Activated T-cell treated with anti-CD3 and anti-CD28 coated beads for 48 hours (primary cell): ENCODE data around the gene VAV1.
"Not testable (repeated sequence)": the region's sequence is repeated elsewhere in the genome, so short reads cannot be mapped to it uniquely, and the experiment has no call there.

Experiments
- DNase-seq: peaks from one replicate; pipeline ENCODE4 v3.0.0-alpha.2; 2020; ENCODE audit warnings: low read depth

Gene VAV1

DNA sequence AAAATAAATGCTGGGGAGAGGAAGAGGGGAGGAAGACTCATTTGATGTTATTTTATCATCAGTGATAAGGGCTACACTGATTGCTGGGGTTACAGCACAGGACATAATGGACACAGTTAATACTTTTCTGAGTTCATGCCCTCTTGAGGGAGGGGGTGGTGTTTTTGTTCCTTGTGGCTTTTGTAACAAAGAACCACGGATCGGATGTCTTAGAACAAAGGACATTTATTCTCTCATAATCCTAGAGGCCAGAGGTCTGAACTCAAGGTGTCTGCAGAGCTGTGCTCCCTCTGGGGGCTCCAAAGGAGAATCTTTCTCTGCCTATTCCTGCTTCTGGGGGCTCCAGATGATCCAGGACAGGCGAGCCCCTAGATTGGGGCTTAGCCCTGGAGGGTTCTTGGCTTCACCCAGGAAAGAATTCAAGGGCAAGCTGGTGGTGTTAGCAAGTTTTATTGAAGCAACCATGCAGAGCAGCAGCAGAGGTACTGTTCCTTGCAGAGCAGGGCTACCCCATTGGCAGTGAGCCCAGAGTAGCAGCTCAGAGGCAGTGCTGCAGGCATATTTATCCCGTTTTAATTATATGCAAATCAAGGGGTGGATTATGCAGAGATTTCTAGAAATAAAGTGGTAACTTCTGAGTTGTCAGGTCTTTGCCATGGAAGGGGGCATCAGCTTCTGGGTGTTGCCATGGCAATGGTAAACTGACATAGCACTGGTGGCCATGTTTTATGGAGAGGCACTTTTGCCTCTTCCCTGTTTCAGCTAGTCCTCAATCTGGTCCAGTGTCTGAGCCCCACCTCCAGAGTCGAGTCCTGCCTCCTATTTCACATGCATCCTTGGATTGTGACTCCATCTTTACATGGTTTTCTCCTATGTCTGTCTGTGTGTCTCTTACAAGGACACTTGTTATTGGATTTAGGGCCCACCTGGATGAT, 18.0 kb downstream of the VAV1 start:
- no peak for DNase-seq

- no peak for DNase-seq
Measured at GRCh38 chr19:6791237-6791636, 18.7 kb downstream of the VAV1 start.

DNA sequence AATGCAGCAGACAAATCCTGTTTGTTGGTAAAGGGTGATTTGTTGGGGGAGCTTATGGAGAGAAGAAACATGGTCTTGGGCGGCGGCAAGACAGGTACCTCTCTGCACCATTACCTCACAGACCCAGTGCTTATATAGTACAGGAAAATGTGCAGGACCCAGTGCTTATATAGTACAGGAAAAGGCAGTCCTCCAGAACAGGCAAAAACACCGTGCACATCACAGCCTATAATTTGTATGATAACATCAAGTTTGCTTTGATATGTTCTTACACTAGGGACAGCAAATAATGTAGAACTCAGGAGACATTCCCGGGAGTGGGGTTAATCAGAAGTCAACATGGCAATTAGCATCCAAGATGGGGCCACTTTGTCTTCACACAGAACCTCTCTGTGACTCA, 20.9 kb downstream of the VAV1 start:
- no peak for DNase-seq

DNA sequence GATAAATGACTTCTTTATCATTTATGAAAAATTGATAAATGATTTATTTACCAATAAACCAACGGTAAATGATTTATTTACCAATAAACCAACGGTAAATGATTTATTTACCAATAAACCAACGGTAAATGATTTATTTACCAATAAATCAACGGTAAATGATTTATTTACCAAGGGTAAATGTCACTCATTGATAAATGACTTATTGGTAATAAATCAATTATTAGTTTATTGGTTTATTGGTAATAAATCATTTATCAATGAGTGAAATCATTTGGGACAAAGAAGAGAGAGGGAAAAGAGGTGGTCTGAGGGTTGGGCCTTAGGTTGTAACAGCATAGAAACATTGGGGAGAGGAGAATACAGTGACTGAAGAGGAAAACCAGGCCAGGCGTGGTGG, 21.5 kb downstream of the VAV1 start:
- DNase-seq: no peak

GRCh38 chr19:6794686-6795431, 22.4 kb downstream of the VAV1 start:
- DNase-seq: no peak

GRCh38 chr19:6796278-6796677, 23.8 kb downstream of the VAV1 start:
- DNase-seq: no peak

DNA sequence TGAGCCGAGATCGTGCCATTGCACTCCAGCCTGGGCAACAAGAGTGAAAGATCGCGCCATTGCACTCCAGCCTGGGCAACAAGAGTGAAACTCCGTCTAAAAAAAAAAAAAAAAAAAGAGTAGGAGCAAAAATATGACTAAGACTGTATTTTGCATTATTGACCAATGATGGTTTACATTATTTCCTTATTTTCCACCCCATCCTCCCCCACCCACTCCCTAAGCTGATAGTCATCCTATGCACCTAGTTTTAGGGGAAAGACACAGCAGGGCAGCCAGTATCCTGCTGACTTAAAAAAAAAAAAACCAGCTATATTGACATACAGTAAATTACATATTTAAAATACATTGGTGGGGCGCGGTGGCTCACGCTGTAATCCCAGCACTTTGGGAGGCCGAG, 25.1 kb downstream of the VAV1 start:
- DNase-seq: no peak

DNA sequence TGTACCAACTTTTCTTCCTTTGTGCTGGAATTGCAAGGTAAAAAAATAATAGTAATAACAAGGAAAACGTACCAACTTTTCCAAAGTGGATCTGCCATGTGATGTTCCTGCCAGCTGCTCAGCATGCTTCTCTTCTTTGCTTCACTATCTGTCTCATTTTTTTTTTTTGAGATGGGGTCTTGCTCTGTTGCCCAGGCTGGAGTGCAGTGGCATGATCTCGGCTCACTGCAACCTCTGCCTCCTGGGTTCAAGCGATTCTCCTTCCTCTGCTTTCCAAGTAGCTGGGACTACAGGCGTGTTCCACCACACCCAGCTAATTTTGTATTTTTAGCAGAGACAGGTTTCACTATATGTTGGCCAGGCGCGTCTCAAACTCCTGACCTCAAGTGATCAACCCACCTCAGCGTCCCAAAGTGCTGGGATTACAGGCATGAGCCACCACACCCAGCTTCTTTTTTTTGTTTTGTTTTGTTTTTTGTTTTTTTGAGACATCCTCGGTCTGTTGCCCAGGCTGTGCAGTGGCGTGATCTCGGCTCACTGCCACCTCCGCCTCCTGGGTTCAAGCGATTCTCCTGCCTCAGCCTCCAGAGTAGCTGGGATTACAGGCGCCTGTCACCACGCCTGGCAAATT, 27.8 kb downstream of the VAV1 start:
- DNase-seq: not testable (repeated sequence)

DNA sequence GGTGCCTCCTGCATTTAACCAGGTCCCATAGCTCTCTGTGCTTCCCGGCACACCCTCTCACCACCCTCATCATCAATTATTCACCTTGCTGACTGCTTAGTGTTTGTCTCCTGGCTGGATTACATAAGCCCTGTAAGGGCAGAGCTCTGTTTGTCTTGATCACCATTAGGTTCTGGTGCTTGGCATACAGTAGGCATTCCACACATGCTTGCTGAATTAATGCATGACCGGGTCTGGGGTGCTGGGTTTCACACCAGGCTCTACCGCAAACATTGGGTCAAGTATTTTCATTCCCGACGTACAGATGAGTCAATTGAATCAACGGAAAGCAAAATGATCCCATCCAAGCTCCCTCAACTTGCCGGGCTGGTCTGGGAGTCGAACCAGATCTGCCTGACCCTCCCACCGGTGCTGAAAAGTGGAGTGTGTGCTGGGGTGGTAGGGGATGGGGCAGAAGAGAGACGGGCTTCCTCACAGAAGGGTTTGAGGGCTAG, 28.5 kb downstream of the VAV1 start:
- DNase-seq: no peak

- DNase-seq: peak; percentile 73
Measured at GRCh38 chr19:6801485-6802086, 29.1 kb downstream of the VAV1 start.

GRCh38 chr19:6802336-6803035, 30.0 kb downstream of the VAV1 start:
- DNase-seq: peak; percentile 68

GRCh38 chr19:6803036-6803404, 30.5 kb downstream of the VAV1 start:
- DNase-seq: no peak

DNA sequence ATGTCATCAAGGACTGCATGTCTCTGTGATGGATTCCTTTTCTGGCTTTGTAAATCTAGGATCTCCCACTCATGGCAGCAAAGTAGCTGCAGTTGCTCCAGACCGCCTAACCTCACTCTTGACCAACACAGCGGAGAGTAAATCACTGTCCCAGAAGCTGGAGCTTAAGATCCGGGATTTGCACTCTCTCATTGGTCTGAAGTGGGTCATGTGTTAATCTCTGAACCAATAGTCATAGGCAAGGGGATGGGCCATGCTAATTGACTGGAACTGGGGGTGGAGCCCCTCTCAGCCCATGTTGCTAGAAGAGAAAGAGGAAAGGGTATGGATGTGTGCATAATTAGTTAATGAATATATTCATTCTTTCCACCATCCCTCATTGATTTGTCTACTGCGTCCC, 34.0 kb downstream of the VAV1 start:
- DNase-seq: no peak

- no peak for DNase-seq
Measured at GRCh38 chr19:6807291-6807690, 34.8 kb downstream of the VAV1 start.

GRCh38 chr19:6808494-6808893, 36.0 kb downstream of the VAV1 start:
- DNase-seq: no peak

- DNase-seq: no peak
Measured at GRCh38 chr19:6809262-6809661, 36.8 kb downstream of the VAV1 start.

GRCh38 chr19:6811378-6811777, 38.9 kb downstream of the VAV1 start:
- no peak for DNase-seq

GRCh38 chr19:6811906-6812305, 39.4 kb downstream of the VAV1 start:
- no peak for DNase-seq

DNA sequence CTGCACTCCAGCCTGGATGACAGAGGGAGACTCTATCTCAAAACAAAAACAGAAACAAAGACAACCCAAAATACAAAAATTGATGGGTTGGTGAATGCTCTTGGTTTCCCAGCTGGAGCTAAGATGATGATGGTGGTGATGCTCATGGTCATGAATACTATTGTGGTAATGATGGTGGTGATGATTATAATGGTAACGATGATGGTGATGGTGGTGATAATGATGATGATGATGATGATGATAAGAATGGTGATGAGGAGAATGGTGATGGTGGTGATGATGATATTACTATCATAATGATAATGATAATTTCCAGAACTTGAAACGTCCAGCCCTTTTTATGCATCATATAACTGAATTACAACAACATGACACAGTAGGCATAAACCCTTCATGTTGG, 40.1 kb downstream of the VAV1 start:
- DNase-seq: no peak

GRCh38 chr19:6813659-6814058, 41.2 kb downstream of the VAV1 start:
- DNase-seq: no peak

- DNase-seq: no peak
Measured at GRCh38 chr19:6817179-6817578, 44.7 kb downstream of the VAV1 start.

DNA sequence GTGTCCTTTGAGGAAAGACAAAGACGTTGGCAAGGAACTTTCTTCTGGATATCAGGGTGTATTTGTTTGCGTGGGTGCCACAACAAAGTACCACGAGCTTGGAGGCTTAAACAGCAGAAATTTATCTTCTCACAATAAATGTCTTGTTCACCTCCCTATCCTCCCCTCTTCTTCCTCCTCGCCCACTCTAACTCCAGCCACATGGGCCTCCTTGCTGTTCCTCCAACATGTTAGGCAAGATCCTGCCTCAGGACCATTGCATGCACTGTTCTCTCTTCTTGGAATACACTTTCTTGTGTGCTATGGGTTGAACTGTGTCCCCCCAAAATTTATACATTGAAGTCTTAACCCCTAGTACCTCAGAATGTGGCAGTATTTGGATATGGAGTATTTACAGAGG, 45.7 kb downstream of the VAV1 start:
- DNase-seq: no peak
